Erythroblast (primary cell): ENCODE results near the gene ATOSA.

Experiments used
- GATA1 ChIP-seq: IDR thresholded peaks from 2 replicates; pipeline ENCODE4 v1.6.1; 2011; ENCODE audit warnings: low read depth, mild to moderate bottlenecking, control low read depth, low read length, moderate library complexity
- POLR2A ChIP-seq: IDR thresholded peaks from 2 replicates; pipeline ENCODE4 v1.6.1; 2011; ENCODE audit warnings: mild to moderate bottlenecking, low read length

GRCh38 chr15:52726195-52726594 is 47.0 kb upstream of the ATOSA start:
- TF ChIP-seq POLR2A (no peak), GATA1 (no peak)
